Measurements from ENCODE around the gene PIGM. TPM values are rescaled to one million over a fixed set of nuclear protein-coding genes. Genes with fewer than 3 reads are reported as not detected.

PIGM gene
- total and polyA plus RNA-seq, 2 experiments from 2014 or later: 5.0 TPM

DNA sequence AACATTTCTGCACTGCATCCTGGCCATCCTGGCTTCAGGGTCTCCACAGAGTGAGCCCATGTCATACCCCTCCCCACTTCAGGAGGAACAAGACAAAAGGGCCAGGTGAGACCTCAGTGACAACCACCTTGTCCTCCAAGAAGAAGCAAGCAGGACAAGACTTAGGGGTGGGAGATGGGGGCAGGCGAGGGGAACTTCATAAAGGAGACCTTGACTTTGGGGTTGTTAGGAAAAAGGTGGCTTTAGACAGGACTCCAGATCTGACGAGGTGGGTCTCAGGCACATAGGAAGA, 53.7 kb downstream of the PIGM start:
- no peak overlapping the region for H3K4me3 Mint-ChIP-seq
- ATAC-seq: no peak

DNA sequence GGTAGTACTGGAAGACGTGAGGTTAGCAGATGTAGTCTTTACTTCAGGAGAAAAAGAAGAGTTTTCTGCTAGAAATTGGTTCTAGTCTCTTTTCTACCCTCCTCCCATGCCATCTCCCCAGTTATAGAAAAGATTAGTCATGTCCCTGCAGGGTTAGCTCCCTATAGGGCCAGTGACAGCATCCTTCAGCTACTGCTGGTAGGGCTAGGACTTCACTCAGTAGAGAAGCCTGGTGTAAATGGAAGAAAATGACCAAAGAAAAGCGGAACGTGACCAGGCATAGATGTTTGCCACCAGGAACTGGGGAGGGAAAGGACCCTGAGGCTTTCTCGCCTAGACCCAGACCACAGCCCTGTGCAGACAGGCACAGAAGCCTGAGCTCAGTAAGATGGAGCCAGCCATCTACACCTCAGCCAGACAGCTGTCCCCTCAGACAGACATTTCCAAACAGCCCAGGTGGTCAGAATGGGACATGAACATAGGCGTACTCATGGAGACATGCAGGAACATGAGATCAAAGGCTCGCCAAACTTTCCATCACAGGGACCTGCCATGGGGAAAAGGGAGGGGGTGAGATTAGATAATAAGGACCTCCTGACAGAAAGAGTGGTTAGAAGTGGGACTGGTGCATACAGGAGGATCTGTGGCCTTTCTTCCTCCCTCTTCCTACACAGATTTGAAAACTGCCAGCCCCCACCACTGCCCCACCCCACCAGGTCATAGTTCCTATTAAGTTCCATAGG, 54.3 kb downstream of the PIGM start:
- Mint-ChIP-seq H3K9me3 (no peaks in the 10 kb centered on the region), H3K36me3 (ENCODE audit: low read depth) (no peaks in the 10 kb centered on the region), H3K27ac (no peak overlapping the region), H3K27me3 (ENCODE audit: insufficient read depth, low read depth, poor library complexity) (peaks cover 5% of the 10 kb centered on the region), H3K4me3 (no peak overlapping the region), H3K4me1 (no peaks in the 10 kb centered on the region)
- Histone ChIP-seq H3K27me3 (ENCODE audit: insufficient read depth) (peaks cover 3% of the 10 kb centered on the region; the same call in 1 of the 2 replicates), H3K79me2 (replicated peaks; ENCODE audit: insufficient read depth) (no peaks in the 10 kb centered on the region), H3K9me2 (ENCODE audit: insufficient read depth) (0 out of 2 replicates have a peak, but pooled peaks cover 5% of the 10 kb centered on the region), H3F3A (replicated peaks; ENCODE audit: low read depth) (no peaks in the 10 kb centered on the region), H3K36me3 (ENCODE audit: insufficient read depth) (no peaks in the 10 kb centered on the region), H2AFZ (no peak overlapping the region), H3K4me1 (ENCODE audit: insufficient read depth) (no peaks in the 10 kb centered on the region), H3K27ac (ENCODE audit: low read depth) (no peak overlapping the region), H3K4me2 (no peak overlapping the region), H4K20me1 (replicated peaks; ENCODE audit: insufficient read depth) (no peaks in the 10 kb centered on the region), H3K4me3 (no peak overlapping the region)
- no peak for ATAC-seq
- no peak for DNase-seq (ENCODE audit: low spot score)
- no peak for TF ChIP-seq ZNF331 (CRISPR knock-in tag; IDR thresholded peaks at IDR 0.05; ENCODE audit: low read depth)
- TF ChIP-seq JUNB (IDR thresholded peaks at IDR 0.05; ENCODE audit: unreplicated experiment): no peak
- TF ChIP-seq ZNF114 (CRISPR knock-in tag; IDR thresholded peaks at IDR 0.05): no peak
- TF ChIP-seq, protein P1, sequence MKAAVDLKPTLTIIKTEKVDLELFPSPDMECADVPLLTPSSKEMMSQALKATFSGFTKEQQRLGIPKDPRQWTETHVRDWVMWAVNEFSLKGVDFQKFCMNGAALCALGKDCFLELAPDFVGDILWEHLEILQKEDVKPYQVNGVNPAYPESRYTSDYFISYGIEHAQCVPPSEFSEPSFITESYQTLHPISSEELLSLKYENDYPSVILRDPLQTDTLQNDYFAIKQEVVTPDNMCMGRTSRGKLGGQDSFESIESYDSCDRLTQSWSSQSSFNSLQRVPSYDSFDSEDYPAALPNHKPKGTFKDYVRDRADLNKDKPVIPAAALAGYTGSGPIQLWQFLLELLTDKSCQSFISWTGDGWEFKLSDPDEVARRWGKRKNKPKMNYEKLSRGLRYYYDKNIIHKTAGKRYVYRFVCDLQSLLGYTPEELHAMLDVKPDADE (IDR thresholded peaks at IDR 0.05): no peak
- no peak for TF ChIP-seq CREB1 (CRISPR knock-in tag; IDR thresholded peaks at IDR 0.05; ENCODE audit: low read depth)
- TF ChIP-seq EZH2 (IDR thresholded peaks at IDR 0.05; ENCODE audit: low read depth, unreplicated experiment): no peak
- no peak for TF ChIP-seq POLR2AphosphoS5 (IDR thresholded peaks at IDR 0.05; ENCODE audit: low read depth)
- no peak for TF ChIP-seq STAT1 (IDR thresholded peaks at IDR 0.05; ENCODE audit: unreplicated experiment)
- TF ChIP-seq, protein P2, sequence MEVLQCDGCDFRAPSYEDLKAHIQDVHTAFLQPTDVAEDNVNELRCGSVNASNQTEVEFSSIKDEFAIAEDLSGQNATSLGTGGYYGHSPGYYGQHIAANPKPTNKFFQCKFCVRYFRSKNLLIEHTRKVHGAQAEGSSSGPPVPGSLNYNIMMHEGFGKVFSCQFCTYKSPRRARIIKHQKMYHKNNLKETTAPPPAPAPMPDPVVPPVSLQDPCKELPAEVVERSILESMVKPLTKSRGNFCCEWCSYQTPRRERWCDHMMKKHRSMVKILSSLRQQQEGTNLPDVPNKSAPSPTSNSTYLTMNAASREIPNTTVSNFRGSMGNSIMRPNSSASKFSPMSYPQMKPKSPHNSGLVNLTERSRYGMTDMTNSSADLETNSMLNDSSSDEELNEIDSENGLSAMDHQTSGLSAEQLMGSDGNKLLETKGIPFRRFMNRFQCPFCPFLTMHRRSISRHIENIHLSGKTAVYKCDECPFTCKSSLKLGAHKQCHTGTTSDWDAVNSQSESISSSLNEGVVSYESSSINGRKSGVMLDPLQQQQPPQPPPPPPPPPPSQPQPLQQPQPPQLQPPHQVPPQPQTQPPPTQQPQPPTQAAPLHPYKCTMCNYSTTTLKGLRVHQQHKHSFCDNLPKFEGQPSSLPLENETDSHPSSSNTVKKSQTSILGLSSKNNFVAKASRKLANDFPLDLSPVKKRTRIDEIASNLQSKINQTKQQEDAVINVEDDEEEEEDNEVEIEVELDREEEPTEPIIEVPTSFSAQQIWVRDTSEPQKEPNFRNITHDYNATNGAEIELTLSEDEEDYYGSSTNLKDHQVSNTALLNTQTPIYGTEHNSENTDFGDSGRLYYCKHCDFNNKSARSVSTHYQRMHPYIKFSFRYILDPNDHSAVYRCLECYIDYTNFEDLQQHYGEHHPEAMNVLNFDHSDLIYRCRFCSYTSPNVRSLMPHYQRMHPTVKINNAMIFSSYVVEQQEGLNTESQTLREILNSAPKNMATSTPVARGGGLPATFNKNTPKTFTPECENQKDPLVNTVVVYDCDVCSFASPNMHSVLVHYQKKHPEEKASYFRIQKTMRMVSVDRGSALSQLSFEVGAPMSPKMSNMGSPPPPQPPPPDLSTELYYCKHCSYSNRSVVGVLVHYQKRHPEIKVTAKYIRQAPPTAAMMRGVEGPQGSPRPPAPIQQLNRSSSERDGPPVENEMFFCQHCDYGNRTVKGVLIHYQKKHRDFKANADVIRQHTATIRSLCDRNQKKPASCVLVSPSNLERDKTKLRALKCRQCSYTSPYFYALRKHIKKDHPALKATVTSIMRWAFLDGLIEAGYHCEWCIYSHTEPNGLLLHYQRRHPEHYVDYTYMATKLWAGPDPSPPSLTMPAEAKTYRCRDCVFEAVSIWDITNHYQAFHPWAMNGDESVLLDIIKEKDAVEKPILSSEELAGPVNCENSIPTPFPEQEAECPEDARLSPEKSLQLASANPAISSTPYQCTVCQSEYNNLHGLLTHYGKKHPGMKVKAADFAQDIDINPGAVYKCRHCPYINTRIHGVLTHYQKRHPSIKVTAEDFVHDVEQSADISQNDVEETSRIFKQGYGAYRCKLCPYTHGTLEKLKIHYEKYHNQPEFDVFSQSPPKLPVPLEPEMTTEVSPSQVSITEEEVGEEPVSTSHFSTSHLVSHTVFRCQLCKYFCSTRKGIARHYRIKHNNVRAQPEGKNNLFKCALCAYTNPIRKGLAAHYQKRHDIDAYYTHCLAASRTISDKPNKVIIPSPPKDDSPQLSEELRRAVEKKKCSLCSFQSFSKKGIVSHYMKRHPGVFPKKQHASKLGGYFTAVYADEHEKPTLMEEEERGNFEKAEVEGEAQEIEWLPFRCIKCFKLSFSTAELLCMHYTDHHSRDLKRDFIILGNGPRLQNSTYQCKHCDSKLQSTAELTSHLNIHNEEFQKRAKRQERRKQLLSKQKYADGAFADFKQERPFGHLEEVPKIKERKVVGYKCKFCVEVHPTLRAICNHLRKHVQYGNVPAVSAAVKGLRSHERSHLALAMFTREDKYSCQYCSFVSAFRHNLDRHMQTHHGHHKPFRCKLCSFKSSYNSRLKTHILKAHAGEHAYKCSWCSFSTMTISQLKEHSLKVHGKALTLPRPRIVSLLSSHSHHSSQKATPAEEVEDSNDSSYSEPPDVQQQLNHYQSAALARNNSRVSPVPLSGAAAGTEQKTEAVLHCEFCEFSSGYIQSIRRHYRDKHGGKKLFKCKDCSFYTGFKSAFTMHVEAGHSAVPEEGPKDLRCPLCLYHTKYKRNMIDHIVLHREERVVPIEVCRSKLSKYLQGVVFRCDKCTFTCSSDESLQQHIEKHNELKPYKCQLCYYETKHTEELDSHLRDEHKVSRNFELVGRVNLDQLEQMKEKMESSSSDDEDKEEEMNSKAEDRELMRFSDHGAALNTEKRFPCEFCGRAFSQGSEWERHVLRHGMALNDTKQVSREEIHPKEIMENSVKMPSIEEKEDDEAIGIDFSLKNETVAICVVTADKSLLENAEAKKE (CRISPR knock-in tag; IDR thresholded peaks at IDR 0.05): no peak

More for the DNA sequence above, 53.7 kb downstream of the PIGM start:
- peaks cover 5% of the 10 kb centered on the region for H3K27me3 Mint-ChIP-seq (ENCODE audit: insufficient read depth, low read depth, poor library complexity)
- Histone ChIP-seq H2AFZ (no peak overlapping the region), H3K4me1 (ENCODE audit: insufficient read depth) (no peaks in the 10 kb centered on the region), H3K79me2 (replicated peaks; ENCODE audit: insufficient read depth) (no peaks in the 10 kb centered on the region), H3F3A (replicated peaks; ENCODE audit: low read depth) (no peaks in the 10 kb centered on the region), H3K27ac (ENCODE audit: low read depth) (no peak overlapping the region), H3K4me2 (no peak overlapping the region), H3K27me3 (ENCODE audit: insufficient read depth) (peaks cover 3% of the 10 kb centered on the region; the same call in 1 of the 2 replicates), H3K4me3 (no peak overlapping the region), H3K9me2 (ENCODE audit: insufficient read depth) (0 out of 2 replicates have a peak, but pooled peaks cover 5% of the 10 kb centered on the region), H3K36me3 (ENCODE audit: insufficient read depth) (no peaks in the 10 kb centered on the region), H4K20me1 (replicated peaks; ENCODE audit: insufficient read depth) (no peaks in the 10 kb centered on the region)
- no peaks in the 10 kb centered on the region for H3K36me3 Mint-ChIP-seq (ENCODE audit: low read depth)
- no peaks in the 10 kb centered on the region for H3K9me3 Mint-ChIP-seq
- H3K4me1 Mint-ChIP-seq: no peaks in the 10 kb centered on the region
- no peak for DNase-seq (ENCODE audit: low spot score)
- no peak for TF ChIP-seq NANOG (IDR thresholded peaks at IDR 0.05; ENCODE audit: borderline replicate concordance)
- TF ChIP-seq STAT1 (IDR thresholded peaks at IDR 0.05; ENCODE audit: unreplicated experiment): no peak
- TF ChIP-seq, protein P1 (IDR thresholded peaks at IDR 0.05): no peak
- TF ChIP-seq ZNF331 (CRISPR knock-in tag; IDR thresholded peaks at IDR 0.05; ENCODE audit: low read depth): no peak
- no peak for TF ChIP-seq CREB1 (CRISPR knock-in tag; IDR thresholded peaks at IDR 0.05; ENCODE audit: low read depth)
- TF ChIP-seq EZH2phosphoT487 (IDR thresholded peaks at IDR 0.05; ENCODE audit: unreplicated experiment): no peak
- TF ChIP-seq POLR2AphosphoS5 (IDR thresholded peaks at IDR 0.05; ENCODE audit: low read depth): no peak
- no peak overlapping the region for H3K27ac Mint-ChIP-seq

All from GM23338 (cell line).